ENCODE data around the gene GNB4. TPM values are rescaled to one million over a fixed set of nuclear protein-coding genes. Genes with fewer than 3 reads are reported as not detected.

Gene GNB4
- polyA plus RNA-seq, 3 donors: 22.1 to 23.9 (median 23.1) TPM

- DNase-seq: no peak
Measured at GRCh38 chr3:179450261-179450701, 989 bp downstream of the GNB4 start.

- no peak for DNase-seq
Measured at GRCh38 chr3:179449636-179450035, 1.6 kb downstream of the GNB4 start.

GRCh38 chr3:179447251-179447650 is 4.0 kb downstream of the GNB4 start:
- no peak for DNase-seq

- no peak for DNase-seq
Measured at GRCh38 chr3:179446501-179446900, 4.8 kb downstream of the GNB4 start.

GRCh38 chr3:179438841-179439240 is 12.4 kb downstream of the GNB4 start:
- DNase-seq: no peak

- no peak for DNase-seq
Measured at GRCh38 chr3:179436517-179436916, 14.8 kb downstream of the GNB4 start.

GRCh38 chr3:179432451-179432850 is 18.8 kb downstream of the GNB4 start:
- DNase-seq: no peak

- no peak for DNase-seq
Measured at GRCh38 chr3:179432021-179432420, 19.2 kb downstream of the GNB4 start.

- no peak for DNase-seq
Measured at GRCh38 chr3:179430277-179430870, 20.9 kb downstream of the GNB4 start.

- no peak for DNase-seq
Measured at GRCh38 chr3:179428876-179429548, 22.3 kb downstream of the GNB4 start.

GRCh38 chr3:179425075-179425474 is 26.2 kb downstream of the GNB4 start:
- no peak for DNase-seq

- DNase-seq: no peak
Measured at GRCh38 chr3:179421500-179421899, 29.8 kb downstream of the GNB4 start.

GRCh38 chr3:179418610-179419009 is 32.7 kb downstream of the GNB4 start:
- no peak for DNase-seq

GRCh38 chr3:179416681-179417080 is 34.6 kb downstream of the GNB4 start:
- DNase-seq: no peak

GRCh38 chr3:179415377-179415776 is 35.9 kb downstream of the GNB4 start:
- DNase-seq: no peak

GRCh38 chr3:179414804-179415203 is 36.5 kb downstream of the GNB4 start:
- DNase-seq: no peak

- DNase-seq: no peak
Measured at GRCh38 chr3:179410999-179411398, 40.3 kb downstream of the GNB4 start.

- no peak for DNase-seq
Measured at GRCh38 chr3:179410331-179410730, 40.9 kb downstream of the GNB4 start.

- DNase-seq: no peak
Measured at GRCh38 chr3:179404307-179404706, 47.0 kb downstream of the GNB4 start.

- DNase-seq: no peak
Measured at GRCh38 chr3:179402963-179403362, 48.3 kb downstream of the GNB4 start.

GRCh38 chr3:179401561-179401960 is 49.7 kb downstream of the GNB4 start:
- DNase-seq: no peak

GRCh38 chr3:179398574-179399231 is 52.6 kb downstream of the GNB4 start:
- no peak for DNase-seq

- no peak for DNase-seq
Measured at GRCh38 chr3:179391906-179392305, 59.4 kb downstream of the GNB4 start.

Measured in renal pelvis (tissue), 4 donors.